Measurements from ENCODE around the gene TPO. TPM values are rescaled to one million over a fixed set of nuclear protein-coding genes. Genes with fewer than 3 reads are reported as not detected.
"Not testable (repeated sequence)": the region's sequence is repeated elsewhere in the genome, so short reads cannot be mapped to it uniquely, and the experiment has no call there.

The TPO gene
- polyA plus RNA-seq, 1 donor from 2014 or later = not detected

DNA sequence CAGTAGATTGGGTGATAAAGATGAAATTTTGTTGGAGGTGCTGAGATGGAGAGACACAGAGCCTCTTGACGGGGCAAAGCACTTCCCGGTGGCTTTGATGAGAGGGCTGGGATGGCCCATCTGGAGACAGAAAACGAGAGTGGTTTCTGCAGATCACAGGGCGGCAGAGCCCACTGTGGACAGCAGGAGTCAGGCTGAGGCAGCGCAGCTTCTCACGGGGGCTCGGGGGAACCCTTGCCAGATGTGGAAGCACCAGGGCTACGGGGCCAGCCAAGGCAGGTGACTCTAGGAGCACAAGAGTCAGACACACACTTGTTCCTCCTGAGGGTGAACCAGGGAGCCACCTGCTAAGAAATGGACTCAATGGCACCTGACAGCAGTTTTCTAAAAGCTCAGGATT, 78.5 kb downstream of the TPO start:
- H3K9ac ChIP-seq (ENCODE audit: low read length) = no peak overlapping the region
- H4K20me1 ChIP-seq (ENCODE audit: insufficient read depth) = no peaks in the 10 kb centered on the region

DNA sequence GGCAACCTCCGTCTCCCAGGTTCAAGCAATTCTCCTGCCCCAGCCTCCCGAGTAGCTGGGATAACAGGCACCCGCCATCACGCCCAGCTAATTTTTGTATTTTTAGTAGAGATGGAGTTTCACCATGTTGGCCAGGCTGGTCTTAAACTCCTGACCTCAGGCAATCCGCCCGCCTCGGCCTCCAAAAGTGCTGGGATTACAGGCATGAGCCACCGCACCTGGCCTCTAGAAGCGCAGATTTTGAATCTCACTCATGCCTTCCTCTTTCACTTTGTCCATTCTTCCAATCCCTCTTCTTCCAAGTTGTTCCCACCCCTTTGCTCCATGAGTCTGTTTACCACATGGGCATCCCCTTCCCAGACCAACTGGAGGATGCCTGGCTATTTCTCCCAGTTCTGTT, 79.0 kb downstream of the TPO start:
- not testable (repeated sequence) for H3K79me2 ChIP-seq (replicated peaks; ENCODE audit: insufficient read depth, low read length); H3K36me3 ChIP-seq (ENCODE audit: insufficient read depth, low read length); H3K27ac ChIP-seq (ENCODE audit: low read length); H3K27me3 ChIP-seq (ENCODE audit: insufficient read depth, low read depth, low read length); H4K20me1 ChIP-seq (ENCODE audit: insufficient read depth); H3K9ac ChIP-seq (ENCODE audit: low read length); H3K9me3 ChIP-seq (ENCODE audit: low read length); H3F3A ChIP-seq (ENCODE audit: insufficient read depth, low read length, poor library complexity, severe bottlenecking); H2AFZ ChIP-seq (ENCODE audit: low read depth, low read length); H3K9me2 ChIP-seq (ENCODE audit: insufficient read depth, low read length); H3K4me3 ChIP-seq (ENCODE audit: low read length); H3K4me2 ChIP-seq (ENCODE audit: low read length)

More for the DNA sequence above, 78.5 kb downstream of the TPO start:
- no peak overlapping the region for H3K4me2 ChIP-seq (ENCODE audit: low read length)
- H3F3A ChIP-seq (ENCODE audit: insufficient read depth, low read length, poor library complexity, severe bottlenecking) = no peaks in the 10 kb centered on the region
- no peaks in the 10 kb centered on the region for H3K9me2 ChIP-seq (ENCODE audit: insufficient read depth, low read length)
- no peaks in the 10 kb centered on the region for H3K79me2 ChIP-seq (replicated peaks; ENCODE audit: insufficient read depth, low read length)
- H3K27ac ChIP-seq (ENCODE audit: low read length) = no peak overlapping the region
- TF ChIP-seq MXI1 (conservative IDR thresholded peaks at IDR 0.05; ENCODE audit: poor library complexity, severe bottlenecking) (no peak), EZH2 (IDR thresholded peaks at IDR 0.05; ENCODE audit: borderline replicate concordance, insufficient read depth, low read length, poor library complexity, severe bottlenecking) (no peak), EP300 (conservative IDR thresholded peaks at IDR 0.05; ENCODE audit: poor library complexity, severe bottlenecking) (no peak), POLR2AphosphoS5 (IDR thresholded peaks at IDR 0.05) (no peak), TAF1 (IDR thresholded peaks at IDR 0.05; ENCODE audit: low read depth) (no peak), RAD21 (conservative IDR thresholded peaks at IDR 0.05) (no peak), SMC3 (conservative IDR thresholded peaks at IDR 0.05; ENCODE audit: poor library complexity) (no peak)
- TF ChIP-seq, protein P1, sequence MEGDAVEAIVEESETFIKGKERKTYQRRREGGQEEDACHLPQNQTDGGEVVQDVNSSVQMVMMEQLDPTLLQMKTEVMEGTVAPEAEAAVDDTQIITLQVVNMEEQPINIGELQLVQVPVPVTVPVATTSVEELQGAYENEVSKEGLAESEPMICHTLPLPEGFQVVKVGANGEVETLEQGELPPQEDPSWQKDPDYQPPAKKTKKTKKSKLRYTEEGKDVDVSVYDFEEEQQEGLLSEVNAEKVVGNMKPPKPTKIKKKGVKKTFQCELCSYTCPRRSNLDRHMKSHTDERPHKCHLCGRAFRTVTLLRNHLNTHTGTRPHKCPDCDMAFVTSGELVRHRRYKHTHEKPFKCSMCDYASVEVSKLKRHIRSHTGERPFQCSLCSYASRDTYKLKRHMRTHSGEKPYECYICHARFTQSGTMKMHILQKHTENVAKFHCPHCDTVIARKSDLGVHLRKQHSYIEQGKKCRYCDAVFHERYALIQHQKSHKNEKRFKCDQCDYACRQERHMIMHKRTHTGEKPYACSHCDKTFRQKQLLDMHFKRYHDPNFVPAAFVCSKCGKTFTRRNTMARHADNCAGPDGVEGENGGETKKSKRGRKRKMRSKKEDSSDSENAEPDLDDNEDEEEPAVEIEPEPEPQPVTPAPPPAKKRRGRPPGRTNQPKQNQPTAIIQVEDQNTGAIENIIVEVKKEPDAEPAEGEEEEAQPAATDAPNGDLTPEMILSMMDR (IDR thresholded peaks at IDR 0.05; ENCODE audit: poor library complexity, severe bottlenecking) = no peak
- TF ChIP-seq, protein P2, sequence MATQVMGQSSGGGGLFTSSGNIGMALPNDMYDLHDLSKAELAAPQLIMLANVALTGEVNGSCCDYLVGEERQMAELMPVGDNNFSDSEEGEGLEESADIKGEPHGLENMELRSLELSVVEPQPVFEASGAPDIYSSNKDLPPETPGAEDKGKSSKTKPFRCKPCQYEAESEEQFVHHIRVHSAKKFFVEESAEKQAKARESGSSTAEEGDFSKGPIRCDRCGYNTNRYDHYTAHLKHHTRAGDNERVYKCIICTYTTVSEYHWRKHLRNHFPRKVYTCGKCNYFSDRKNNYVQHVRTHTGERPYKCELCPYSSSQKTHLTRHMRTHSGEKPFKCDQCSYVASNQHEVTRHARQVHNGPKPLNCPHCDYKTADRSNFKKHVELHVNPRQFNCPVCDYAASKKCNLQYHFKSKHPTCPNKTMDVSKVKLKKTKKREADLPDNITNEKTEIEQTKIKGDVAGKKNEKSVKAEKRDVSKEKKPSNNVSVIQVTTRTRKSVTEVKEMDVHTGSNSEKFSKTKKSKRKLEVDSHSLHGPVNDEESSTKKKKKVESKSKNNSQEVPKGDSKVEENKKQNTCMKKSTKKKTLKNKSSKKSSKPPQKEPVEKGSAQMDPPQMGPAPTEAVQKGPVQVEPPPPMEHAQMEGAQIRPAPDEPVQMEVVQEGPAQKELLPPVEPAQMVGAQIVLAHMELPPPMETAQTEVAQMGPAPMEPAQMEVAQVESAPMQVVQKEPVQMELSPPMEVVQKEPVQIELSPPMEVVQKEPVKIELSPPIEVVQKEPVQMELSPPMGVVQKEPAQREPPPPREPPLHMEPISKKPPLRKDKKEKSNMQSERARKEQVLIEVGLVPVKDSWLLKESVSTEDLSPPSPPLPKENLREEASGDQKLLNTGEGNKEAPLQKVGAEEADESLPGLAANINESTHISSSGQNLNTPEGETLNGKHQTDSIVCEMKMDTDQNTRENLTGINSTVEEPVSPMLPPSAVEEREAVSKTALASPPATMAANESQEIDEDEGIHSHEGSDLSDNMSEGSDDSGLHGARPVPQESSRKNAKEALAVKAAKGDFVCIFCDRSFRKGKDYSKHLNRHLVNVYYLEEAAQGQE (IDR thresholded peaks at IDR 0.05; ENCODE audit: borderline replicate concordance) = no peak
- H3K9me3 ChIP-seq (ENCODE audit: low read length) = no peaks in the 10 kb centered on the region
- no peaks in the 10 kb centered on the region for H3K36me3 ChIP-seq (ENCODE audit: insufficient read depth, low read length)
- H3K27me3 ChIP-seq (ENCODE audit: insufficient read depth, low read depth, low read length) = no peaks in the 10 kb centered on the region
- H2AFZ ChIP-seq (ENCODE audit: low read depth, low read length) = no peak overlapping the region
- no peak overlapping the region for H3K4me3 ChIP-seq (ENCODE audit: low read length)
